Effector memory CD4-positive, alpha-beta T cell (primary cell): ENCODE data around the gene PNLDC1.
A peak's percentile ranks its signal among the peaks of the same experiment; 100 is the strongest.

Experiments
- DNase-seq, 3 donors: peaks; one replicate each; pipeline ENCODE4 v3.0.0-alpha.2; 2020
- H3K27ac ChIP-seq: 2 replicates; pipeline ENCODE4 v1.7.0; 2013; ENCODE audit warnings: mild to moderate bottlenecking, low read length, moderate library complexity; ENCODE audit not compliant: insufficient read depth, poor library complexity, severe bottlenecking
- H3K27me3 ChIP-seq: replicated peaks from 2 replicates; pipeline ENCODE4 v1.7.0; 2013; ENCODE audit warnings: mild to moderate bottlenecking, low read length; ENCODE audit not compliant: insufficient read depth, control insufficient read depth, poor library complexity, severe bottlenecking
- H3K36me3 ChIP-seq: 2 replicates; pipeline ENCODE4 v1.7.0; 2013; ENCODE audit warnings: mild to moderate bottlenecking, low read length, moderate library complexity; ENCODE audit not compliant: control insufficient read depth, insufficient read depth
- H3K4me1 ChIP-seq: 2 replicates; pipeline ENCODE4 v1.7.0; 2013; ENCODE audit warnings: low read length, mild to moderate bottlenecking; ENCODE audit not compliant: control insufficient read depth, insufficient read depth, poor library complexity, severe bottlenecking
- H3K4me3 ChIP-seq: 2 replicates; pipeline ENCODE4 v1.7.0; 2013; ENCODE audit warnings: low read length, low read depth, mild to moderate bottlenecking; ENCODE audit not compliant: insufficient read depth, poor library complexity, severe bottlenecking
- H3K9me3 ChIP-seq: 2 replicates; pipeline ENCODE4 v1.7.0; 2013; ENCODE audit warnings: mild to moderate bottlenecking, low read length, moderate library complexity; ENCODE audit not compliant: control insufficient read depth
- total RNA-seq, 3 donors: gene quantifications; one replicate each; lab custom pipeline; 2026; lab: John Stamatoyannopoulos, UW

Gene PNLDC1
- 0 to 0.52 (median 0.19) reads per million in 3 donors for total RNA-seq

GRCh38 chr6:159800141-159800865 lies at the start of gene PNLDC1:
Gene PNLDC1, plus strand, starts transcription at chr6:159800276. Its CDS starts 32 bp downstream, at chr6:159800308.
- H3K27me3 ChIP-seq: no peaks in the 10 kb centered on the region
- no peaks in the 10 kb centered on the region for H3K9me3 ChIP-seq
- peaks cover 28% of the 10 kb centered on the region for H3K36me3 ChIP-seq
- DNase-seq: no peak
- H3K4me3 ChIP-seq: no peak within 1 kb of the TSS
- H3K4me1 ChIP-seq: no peaks in the 10 kb centered on the region
- no peak within 1 kb of the TSS for H3K27ac ChIP-seq

GRCh38 chr6:159751448-159751847 lies 48.6 kb upstream of the PNLDC1 start:
- Histone ChIP-seq H3K4me1 (no peaks in the 10 kb centered on the region), H3K27ac (no peak overlapping the region)

GRCh38 chr6:159753081-159753872 lies 46.8 kb upstream of the PNLDC1 start:
- no peak for DNase-seq
- Histone ChIP-seq H3K9me3 (no peaks in the 10 kb centered on the region), H3K4me3 (no peak overlapping the region), H3K36me3 (peaks cover 59% of the 10 kb centered on the region), H3K4me1 (no peaks in the 10 kb centered on the region), H3K27me3 (no peaks in the 10 kb centered on the region), H3K27ac (no peak overlapping the region)

More at GRCh38 chr6:159751448-159751847, 48.6 kb upstream of the PNLDC1 start:
- Histone ChIP-seq H3K9me3 (no peaks in the 10 kb centered on the region), H3K4me3 (no peak overlapping the region), H3K36me3 (peaks cover 69% of the 10 kb centered on the region), H3K27me3 (no peaks in the 10 kb centered on the region)
- no peak for DNase-seq

GRCh38 chr6:159754401-159754800 lies 45.7 kb upstream of the PNLDC1 start:
- no peak overlapping the region for H3K27ac ChIP-seq
- no peaks in the 10 kb centered on the region for H3K9me3 ChIP-seq
- H3K36me3 ChIP-seq: peaks cover 52% of the 10 kb centered on the region
- H3K27me3 ChIP-seq: no peaks in the 10 kb centered on the region
- no peak for DNase-seq
- no peaks in the 10 kb centered on the region for H3K4me1 ChIP-seq
- no peak overlapping the region for H3K4me3 ChIP-seq

GRCh38 chr6:159754959-159755914 lies 44.8 kb upstream of the PNLDC1 start:
- Histone ChIP-seq H3K27ac (no peak overlapping the region), H3K36me3 (peaks cover 46% of the 10 kb centered on the region), H3K27me3 (no peaks in the 10 kb centered on the region), H3K9me3 (no peaks in the 10 kb centered on the region), H3K4me1 (no peaks in the 10 kb centered on the region), H3K4me3 (no peak overlapping the region)
- no peak for DNase-seq

GRCh38 chr6:159756508-159756907 lies 43.6 kb upstream of the PNLDC1 start:
- no peak for DNase-seq
- no peak overlapping the region for H3K27ac ChIP-seq
- no peak overlapping the region for H3K4me3 ChIP-seq
- H3K9me3 ChIP-seq: no peaks in the 10 kb centered on the region
- H3K27me3 ChIP-seq: no peaks in the 10 kb centered on the region
- H3K36me3 ChIP-seq: peaks cover 42% of the 10 kb centered on the region
- peaks cover 6% of the 10 kb centered on the region for H3K4me1 ChIP-seq

- DNase-seq: no peak
- Histone ChIP-seq H3K9me3 (no peaks in the 10 kb centered on the region), H3K4me1 (peaks cover 6% of the 10 kb centered on the region), H3K36me3 (peaks cover 26% of the 10 kb centered on the region), H3K27ac (no peak overlapping the region), H3K27me3 (no peaks in the 10 kb centered on the region), H3K4me3 (no peak overlapping the region)
Observed at GRCh38 chr6:159758031-159759001, 41.8 kb upstream of the PNLDC1 start.

- Histone ChIP-seq H3K4me3 (no peak overlapping the region), H3K27me3 (no peaks in the 10 kb centered on the region), H3K9me3 (no peaks in the 10 kb centered on the region), H3K36me3 (peaks cover 15% of the 10 kb centered on the region), H3K27ac (no peak overlapping the region), H3K4me1 (peaks cover 6% of the 10 kb centered on the region)
- no peak for DNase-seq
Observed at GRCh38 chr6:159759645-159760044, 40.4 kb upstream of the PNLDC1 start.

GRCh38 chr6:159760602-159761057 lies 39.4 kb upstream of the PNLDC1 start:
- DNase-seq: no peak
- peaks cover 9% of the 10 kb centered on the region for H3K36me3 ChIP-seq
- H3K4me3 ChIP-seq: no peak overlapping the region

More at GRCh38 chr6:159760602-159761057, 39.4 kb upstream of the PNLDC1 start:
- Histone ChIP-seq H3K9me3 (no peaks in the 10 kb centered on the region), H3K4me1 (peaks cover 6% of the 10 kb centered on the region), H3K27me3 (no peaks in the 10 kb centered on the region), H3K27ac (peak overlapping the region; percentile 88)
